Hepatocyte (in vitro differentiated cells): ENCODE measurements around the gene SPIB.

Experiments used
- CTCF ChIP-seq: fragments of 200-600 bp; sonication (generic); IDR thresholded peaks from 2 replicates; pipeline ENCODE4 v1.5.1; 2016; ENCODE audit warnings: antibody characterized with exemption, mild to moderate bottlenecking; ENCODE audit not compliant: poor library complexity
- EZH2 ChIP-seq: fragments of 200-600 bp; sonication (generic); IDR thresholded peaks from 2 replicates; pipeline ENCODE4 v1.6.1; 2016; ENCODE audit warnings: antibody characterized with exemption, mild to moderate bottlenecking, borderline replicate concordance
- EZH2phosphoT487 ChIP-seq: fragments of 200-600 bp; sonication (generic); IDR thresholded peaks from one replicate; pipeline ENCODE4 v1.6.1; 2018; ENCODE audit warnings: antibody characterized with exemption, mild to moderate bottlenecking, low read depth, moderate library complexity; ENCODE audit not compliant: unreplicated experiment, severe bottlenecking

- TF ChIP-seq CTCF (no peak), EZH2 (no peak), EZH2phosphoT487 (no peak)
These were observed 41.7 kb upstream of the SPIB start for GRCh38 chr19:50377051-50377461.
